ENCODE data around the gene STUB1.

DNA sequence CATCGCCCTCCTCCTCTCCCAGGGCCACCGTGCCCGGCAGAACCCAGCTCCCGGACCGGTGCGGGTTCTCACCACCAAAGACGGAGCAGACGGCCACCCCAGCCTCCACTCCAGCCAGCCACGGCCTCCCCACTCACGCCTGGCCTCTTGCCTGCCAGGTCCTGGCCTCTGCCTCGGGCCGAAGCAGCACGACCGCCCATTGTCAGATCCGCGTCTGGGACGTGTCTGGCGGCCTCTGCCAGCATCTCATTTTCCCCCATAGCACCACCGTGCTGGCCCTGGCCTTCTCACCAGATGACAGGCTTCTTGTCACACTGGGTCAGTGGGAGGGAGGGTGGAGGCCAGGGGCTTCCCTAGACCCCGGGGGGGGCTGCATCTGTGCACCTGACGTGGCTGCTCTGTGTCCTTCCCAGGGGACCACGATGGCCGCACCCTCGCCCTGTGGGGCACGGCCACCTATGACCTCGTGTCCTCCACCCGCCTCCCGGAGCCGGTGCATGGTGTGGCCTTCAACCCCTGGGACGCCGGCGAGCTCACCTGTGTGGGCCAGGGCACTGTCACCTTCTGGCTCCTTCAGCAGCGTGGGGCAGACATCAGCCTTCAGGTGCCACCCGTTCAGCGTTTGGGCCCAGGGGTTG lies 18.9 kb upstream of the STUB1 start:
- TF ChIP-seq EZH2 (IDR thresholded peaks at IDR 0.05; ENCODE audit: borderline replicate concordance, low read length): no peak
- TF ChIP-seq, protein P1, sequence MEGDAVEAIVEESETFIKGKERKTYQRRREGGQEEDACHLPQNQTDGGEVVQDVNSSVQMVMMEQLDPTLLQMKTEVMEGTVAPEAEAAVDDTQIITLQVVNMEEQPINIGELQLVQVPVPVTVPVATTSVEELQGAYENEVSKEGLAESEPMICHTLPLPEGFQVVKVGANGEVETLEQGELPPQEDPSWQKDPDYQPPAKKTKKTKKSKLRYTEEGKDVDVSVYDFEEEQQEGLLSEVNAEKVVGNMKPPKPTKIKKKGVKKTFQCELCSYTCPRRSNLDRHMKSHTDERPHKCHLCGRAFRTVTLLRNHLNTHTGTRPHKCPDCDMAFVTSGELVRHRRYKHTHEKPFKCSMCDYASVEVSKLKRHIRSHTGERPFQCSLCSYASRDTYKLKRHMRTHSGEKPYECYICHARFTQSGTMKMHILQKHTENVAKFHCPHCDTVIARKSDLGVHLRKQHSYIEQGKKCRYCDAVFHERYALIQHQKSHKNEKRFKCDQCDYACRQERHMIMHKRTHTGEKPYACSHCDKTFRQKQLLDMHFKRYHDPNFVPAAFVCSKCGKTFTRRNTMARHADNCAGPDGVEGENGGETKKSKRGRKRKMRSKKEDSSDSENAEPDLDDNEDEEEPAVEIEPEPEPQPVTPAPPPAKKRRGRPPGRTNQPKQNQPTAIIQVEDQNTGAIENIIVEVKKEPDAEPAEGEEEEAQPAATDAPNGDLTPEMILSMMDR (IDR thresholded peaks at IDR 0.05; ENCODE audit: low read length): no peak; the same call in 1 of the 2 replicates

All from OCI-LY1 (cell line).